Measurements from ENCODE around the gene SMLR1.

DNA sequence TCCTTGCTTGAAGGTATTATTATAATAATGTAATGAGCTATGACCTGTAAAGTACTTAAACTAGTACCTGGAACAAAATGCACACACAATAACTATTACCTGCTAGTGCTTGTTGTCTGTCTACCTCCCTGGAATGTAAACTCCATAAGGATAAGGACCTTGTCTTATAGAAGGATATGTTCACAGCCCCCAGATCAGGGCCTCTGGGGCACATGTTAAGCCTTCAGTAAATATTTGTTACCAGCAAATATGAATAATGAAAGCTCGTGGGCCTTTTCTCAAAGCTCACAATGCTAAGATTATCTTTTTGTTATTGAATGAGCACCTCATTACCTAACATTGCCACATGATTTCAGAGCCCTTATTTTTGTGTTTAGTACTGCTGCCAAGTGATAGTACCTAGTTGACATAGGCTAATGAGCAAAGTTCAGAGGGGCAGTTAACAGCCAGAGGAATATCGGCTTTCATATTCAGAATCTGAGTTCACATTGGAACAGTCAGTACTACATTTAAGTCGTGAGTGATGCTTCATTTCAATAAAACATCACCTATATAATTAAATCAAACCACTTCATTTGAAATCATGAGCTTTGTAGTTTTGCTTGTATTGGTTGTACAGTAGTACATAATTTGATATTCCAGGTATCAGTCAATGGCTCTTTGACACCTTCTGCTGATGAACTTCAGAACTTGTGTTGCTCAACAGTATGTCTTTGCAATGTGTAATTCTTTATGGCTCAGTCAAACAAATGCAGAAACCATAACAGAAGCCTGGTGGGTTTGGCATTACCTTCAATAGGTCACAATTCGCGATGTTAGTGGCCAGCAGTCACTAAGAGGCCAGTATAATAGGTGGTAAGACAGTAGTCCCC, 11.8 kb upstream of the SMLR1 start:
- no peak for TF ChIP-seq SUZ12 (IDR thresholded peaks at IDR 0.05)
- TF ChIP-seq ELF4 (IDR thresholded peaks at IDR 0.05) = no peak
- TF ChIP-seq FOXA1 (IDR thresholded peaks at IDR 0.05) = no peak
- no peak for TF ChIP-seq SP1 (IDR thresholded peaks at IDR 0.05)
- TF ChIP-seq NFRKB (IDR thresholded peaks at IDR 0.05) = no peak
- TF ChIP-seq FOXK2 (IDR thresholded peaks at IDR 0.05) = no peak
- TF ChIP-seq BHLHE40 (IDR thresholded peaks at IDR 0.05; ENCODE audit: borderline replicate concordance) = no peak
- no peak for TF ChIP-seq L3MBTL2 (conservative IDR thresholded peaks at IDR 0.05)
- TF ChIP-seq FOXM1 (IDR thresholded peaks at IDR 0.05; ENCODE audit: borderline replicate concordance) = no peak

All from HEK293T (cell line).